GM06990 (cell line): Measurements from ENCODE around the gene COPS8.

Experiments used
- DNase-seq: peaks from one replicate; pipeline ENCODE4 v3.0.0-alpha.2; 2011; ENCODE audit not compliant: insufficient read length; ENCODE audit errors: extremely low read depth
- H3K27me3 ChIP-seq: replicated peaks from 2 replicates; pipeline ENCODE4 v1.6.0; 2011; ENCODE audit warnings: low read length; ENCODE audit not compliant: control insufficient read depth, insufficient read depth
- H3K36me3 ChIP-seq: 2 replicates; pipeline ENCODE4 v1.5.1; 2011; ENCODE audit warnings: low read length; ENCODE audit not compliant: control insufficient read depth, insufficient read depth
- H3K4me3 ChIP-seq: replicated peaks from 2 replicates; pipeline ENCODE4 v1.5.1; 2011; ENCODE audit warnings: low read depth, mild to moderate bottlenecking, control low read depth, low read length
- TF ChIP-seq, protein P1 (sequence below): IDR thresholded peaks from 2 replicates; pipeline ENCODE4 v1.5.1; 2011; ENCODE audit warnings: low read length, control low read depth, mild to moderate bottlenecking, inconsistent platforms; ENCODE audit not compliant: insufficient read depth, poor library complexity, severe bottlenecking

Gene COPS8

GRCh38 chr2:237075749-237076599, 9.7 kb upstream of the COPS8 start:
- Histone ChIP-seq H3K27me3 (no peaks in the 10 kb centered on the region), H3K36me3 (no peaks in the 10 kb centered on the region), H3K4me3 (no peak overlapping the region)
- no peak for DNase-seq
- TF ChIP-seq, protein P1, sequence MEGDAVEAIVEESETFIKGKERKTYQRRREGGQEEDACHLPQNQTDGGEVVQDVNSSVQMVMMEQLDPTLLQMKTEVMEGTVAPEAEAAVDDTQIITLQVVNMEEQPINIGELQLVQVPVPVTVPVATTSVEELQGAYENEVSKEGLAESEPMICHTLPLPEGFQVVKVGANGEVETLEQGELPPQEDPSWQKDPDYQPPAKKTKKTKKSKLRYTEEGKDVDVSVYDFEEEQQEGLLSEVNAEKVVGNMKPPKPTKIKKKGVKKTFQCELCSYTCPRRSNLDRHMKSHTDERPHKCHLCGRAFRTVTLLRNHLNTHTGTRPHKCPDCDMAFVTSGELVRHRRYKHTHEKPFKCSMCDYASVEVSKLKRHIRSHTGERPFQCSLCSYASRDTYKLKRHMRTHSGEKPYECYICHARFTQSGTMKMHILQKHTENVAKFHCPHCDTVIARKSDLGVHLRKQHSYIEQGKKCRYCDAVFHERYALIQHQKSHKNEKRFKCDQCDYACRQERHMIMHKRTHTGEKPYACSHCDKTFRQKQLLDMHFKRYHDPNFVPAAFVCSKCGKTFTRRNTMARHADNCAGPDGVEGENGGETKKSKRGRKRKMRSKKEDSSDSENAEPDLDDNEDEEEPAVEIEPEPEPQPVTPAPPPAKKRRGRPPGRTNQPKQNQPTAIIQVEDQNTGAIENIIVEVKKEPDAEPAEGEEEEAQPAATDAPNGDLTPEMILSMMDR = no peak

GRCh38 chr2:237081596-237081995, 4.1 kb upstream of the COPS8 start:
- Histone ChIP-seq H3K36me3 (no peaks in the 10 kb centered on the region), H3K27me3 (no peaks in the 10 kb centered on the region), H3K4me3 (no peak overlapping the region)
- no peak for DNase-seq
- TF ChIP-seq, protein P1 = no peak

DNA sequence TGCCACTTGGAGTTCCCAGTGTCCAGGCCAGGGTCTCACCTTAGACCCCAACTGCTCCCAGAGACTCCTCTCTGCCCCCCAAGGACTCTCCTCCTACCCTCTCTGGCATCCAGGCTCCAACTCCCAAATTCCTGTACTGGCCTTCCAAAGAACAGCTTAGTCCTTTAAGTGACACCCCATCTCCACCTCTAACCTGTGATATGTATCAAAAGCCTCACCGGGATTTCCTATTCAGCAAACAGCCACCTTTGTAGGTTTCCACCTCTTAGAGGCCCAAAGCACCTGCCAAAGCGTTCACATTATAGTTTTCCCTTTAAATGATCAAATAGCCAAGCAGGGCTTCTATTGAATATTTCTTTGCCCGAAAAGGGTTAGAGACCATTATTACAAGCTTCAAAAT, 2.7 kb upstream of the COPS8 start:
- Histone ChIP-seq H3K36me3 (no peaks in the 10 kb centered on the region), H3K4me3 (no peak overlapping the region), H3K27me3 (no peaks in the 10 kb centered on the region)
- DNase-seq = no peak
- TF ChIP-seq, protein P1 = no peak

GRCh38 chr2:237084444-237084843, 1.2 kb upstream of the COPS8 start:
- DNase-seq = no peak
- no peak overlapping the region for H3K4me3 ChIP-seq
- H3K27me3 ChIP-seq = no peaks in the 10 kb centered on the region
- TF ChIP-seq, protein P1 = no peak
- no peaks in the 10 kb centered on the region for H3K36me3 ChIP-seq

- no peaks in the 10 kb centered on the region for H3K27me3 ChIP-seq
- TF ChIP-seq, protein P1 = no peak
- H3K4me3 ChIP-seq = no peak overlapping the region
- DNase-seq = no peak
- H3K36me3 ChIP-seq = peaks cover 3% of the 10 kb centered on the region; the same call in 1 of the 2 replicates
Observed at GRCh38 chr2:237090906-237091305, 5.2 kb downstream of the COPS8 start.
